RWPE1 (cell line): ENCODE data around the gene VPS26C.
A peak's percentile ranks its signal among the peaks of the same experiment; 100 is the strongest.
"Not testable (repeated sequence)": the region's sequence is repeated elsewhere in the genome, so short reads cannot be mapped to it uniquely, and the experiment has no call there.

ENCODE experiments used
- CTCF ChIA-PET: fragments of 350-600 bp; sonication (Branson Sonifier 250); formaldehyde crosslinking; extraction: SDS; loops from one replicate; lab custom pipeline; 2021; lab: Yijun Ruan, JAX
- POLR2A ChIA-PET: fragments of 400-600 bp; formaldehyde crosslinking; extraction: SDS; loops from one replicate; lab custom pipeline; 2020; ENCODE audit warnings: antibody characterized with exemption; ENCODE audit not compliant: low non-redundant PET; lab: Yijun Ruan, JAX
- DNase-seq: peaks from one replicate; pipeline ENCODE4 v3.0.0; 2012; ENCODE audit warnings: low spot score
- H3K27ac ChIP-seq: fragments of 450-650 bp; 2 replicates; pipeline ENCODE4 v1.5.1; 2017
- TF ChIP-seq, protein P1 (sequence below): fragments of 450-650 bp; conservative IDR thresholded peaks from 2 replicates; pipeline ENCODE4 v1.5.1; 2017; ENCODE audit warnings: low read depth, mild to moderate bottlenecking

VPS26C gene

DNA sequence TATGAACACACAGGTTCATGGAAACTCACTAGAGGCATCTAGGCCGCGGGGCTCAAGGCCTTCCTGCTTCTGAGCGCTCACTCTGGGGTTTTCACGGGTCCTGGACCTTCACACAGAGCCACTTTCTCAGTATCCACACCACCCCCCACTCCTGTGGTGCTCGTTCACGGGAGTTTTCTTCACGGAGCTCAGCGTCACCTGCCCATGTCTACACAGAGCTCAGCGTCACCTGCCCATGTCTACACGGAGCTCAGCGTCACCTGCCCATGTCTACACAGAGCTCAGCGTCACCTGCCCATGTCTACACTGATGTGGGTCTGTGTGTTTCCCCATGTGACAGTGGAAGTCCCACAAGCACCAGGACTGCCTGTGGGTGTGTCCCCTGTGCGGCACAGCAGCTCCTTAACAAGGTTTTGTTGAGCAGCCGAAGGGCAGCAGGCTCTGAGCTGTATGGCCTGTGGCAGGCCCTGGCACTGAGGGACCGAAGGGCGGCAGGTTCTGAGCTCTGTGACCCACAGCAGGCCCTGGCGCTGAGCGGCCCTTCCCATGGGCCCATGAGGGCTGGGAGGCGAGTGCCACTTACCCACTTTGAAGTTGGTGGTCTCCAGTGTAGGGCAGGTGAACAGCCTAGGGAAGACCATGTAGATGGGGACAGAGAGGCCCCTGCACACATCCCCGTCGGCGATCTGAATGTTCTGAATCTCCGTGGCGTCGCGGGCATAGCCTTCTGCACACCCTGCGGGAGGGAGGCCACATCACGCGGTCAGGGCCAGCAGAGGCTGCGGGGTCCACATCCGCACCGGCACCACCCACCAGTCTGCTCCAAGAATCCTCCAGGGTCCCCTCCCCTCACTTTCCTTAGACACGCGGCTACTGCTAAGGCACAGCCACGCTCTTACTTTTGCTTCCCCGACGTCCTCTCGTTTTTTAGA, 39.8 kb downstream of the VPS26C start:
- no peak overlapping the region for H3K27ac ChIP-seq
- TF ChIP-seq, protein P1, sequence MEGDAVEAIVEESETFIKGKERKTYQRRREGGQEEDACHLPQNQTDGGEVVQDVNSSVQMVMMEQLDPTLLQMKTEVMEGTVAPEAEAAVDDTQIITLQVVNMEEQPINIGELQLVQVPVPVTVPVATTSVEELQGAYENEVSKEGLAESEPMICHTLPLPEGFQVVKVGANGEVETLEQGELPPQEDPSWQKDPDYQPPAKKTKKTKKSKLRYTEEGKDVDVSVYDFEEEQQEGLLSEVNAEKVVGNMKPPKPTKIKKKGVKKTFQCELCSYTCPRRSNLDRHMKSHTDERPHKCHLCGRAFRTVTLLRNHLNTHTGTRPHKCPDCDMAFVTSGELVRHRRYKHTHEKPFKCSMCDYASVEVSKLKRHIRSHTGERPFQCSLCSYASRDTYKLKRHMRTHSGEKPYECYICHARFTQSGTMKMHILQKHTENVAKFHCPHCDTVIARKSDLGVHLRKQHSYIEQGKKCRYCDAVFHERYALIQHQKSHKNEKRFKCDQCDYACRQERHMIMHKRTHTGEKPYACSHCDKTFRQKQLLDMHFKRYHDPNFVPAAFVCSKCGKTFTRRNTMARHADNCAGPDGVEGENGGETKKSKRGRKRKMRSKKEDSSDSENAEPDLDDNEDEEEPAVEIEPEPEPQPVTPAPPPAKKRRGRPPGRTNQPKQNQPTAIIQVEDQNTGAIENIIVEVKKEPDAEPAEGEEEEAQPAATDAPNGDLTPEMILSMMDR: no peak
- DNase-seq: no peak
- ChIA-PET CTCF (no interaction called here), POLR2A (no interaction called here)

DNA sequence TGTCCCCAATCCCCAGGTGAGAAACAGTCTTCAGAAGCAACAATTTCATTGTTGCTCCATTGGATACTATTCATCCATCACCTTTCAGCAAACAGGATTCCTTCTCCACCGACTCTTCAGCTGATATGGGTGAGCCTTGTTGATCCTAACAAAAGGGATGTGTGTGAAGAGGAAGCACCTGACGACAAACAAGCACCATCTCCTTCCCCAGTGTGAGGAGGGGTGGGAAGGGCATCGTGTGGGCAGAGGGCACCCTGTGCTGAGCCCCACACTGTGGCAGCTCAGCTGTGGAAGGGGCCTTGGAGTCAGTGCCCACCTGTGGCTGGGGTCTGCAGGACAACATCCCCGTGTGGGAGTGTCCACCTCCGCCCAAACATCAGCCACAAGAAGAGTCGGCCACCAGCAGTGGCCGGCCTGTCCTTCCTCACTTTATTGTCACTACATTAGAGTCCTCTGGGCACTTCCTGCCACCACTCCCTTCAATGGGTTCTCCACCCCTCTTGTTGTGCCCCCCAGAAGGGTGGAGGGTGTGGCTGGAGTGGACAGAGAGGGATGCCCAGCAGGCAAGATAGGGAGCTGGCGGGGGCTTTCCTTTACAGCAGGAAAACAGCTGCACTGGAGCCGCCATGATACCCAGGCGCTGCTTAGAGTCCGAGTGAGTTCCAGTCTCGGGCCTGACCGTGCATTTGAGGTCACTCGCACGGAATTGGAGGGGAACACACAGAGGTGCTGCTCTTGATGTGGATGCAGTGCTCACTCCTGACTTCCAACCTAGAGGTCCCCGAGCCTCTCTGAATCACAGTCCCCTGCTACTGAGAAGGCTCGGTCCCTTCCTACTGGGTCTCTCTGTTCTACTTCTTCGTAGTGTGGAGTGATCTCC, 40.9 kb downstream of the VPS26C start:
- CTCF ChIA-PET: no interaction called here
- TF ChIP-seq, protein P1: no peak
- no peak overlapping the region for H3K27ac ChIP-seq
- POLR2A ChIA-PET: no interaction called here
- no peak for DNase-seq

DNA sequence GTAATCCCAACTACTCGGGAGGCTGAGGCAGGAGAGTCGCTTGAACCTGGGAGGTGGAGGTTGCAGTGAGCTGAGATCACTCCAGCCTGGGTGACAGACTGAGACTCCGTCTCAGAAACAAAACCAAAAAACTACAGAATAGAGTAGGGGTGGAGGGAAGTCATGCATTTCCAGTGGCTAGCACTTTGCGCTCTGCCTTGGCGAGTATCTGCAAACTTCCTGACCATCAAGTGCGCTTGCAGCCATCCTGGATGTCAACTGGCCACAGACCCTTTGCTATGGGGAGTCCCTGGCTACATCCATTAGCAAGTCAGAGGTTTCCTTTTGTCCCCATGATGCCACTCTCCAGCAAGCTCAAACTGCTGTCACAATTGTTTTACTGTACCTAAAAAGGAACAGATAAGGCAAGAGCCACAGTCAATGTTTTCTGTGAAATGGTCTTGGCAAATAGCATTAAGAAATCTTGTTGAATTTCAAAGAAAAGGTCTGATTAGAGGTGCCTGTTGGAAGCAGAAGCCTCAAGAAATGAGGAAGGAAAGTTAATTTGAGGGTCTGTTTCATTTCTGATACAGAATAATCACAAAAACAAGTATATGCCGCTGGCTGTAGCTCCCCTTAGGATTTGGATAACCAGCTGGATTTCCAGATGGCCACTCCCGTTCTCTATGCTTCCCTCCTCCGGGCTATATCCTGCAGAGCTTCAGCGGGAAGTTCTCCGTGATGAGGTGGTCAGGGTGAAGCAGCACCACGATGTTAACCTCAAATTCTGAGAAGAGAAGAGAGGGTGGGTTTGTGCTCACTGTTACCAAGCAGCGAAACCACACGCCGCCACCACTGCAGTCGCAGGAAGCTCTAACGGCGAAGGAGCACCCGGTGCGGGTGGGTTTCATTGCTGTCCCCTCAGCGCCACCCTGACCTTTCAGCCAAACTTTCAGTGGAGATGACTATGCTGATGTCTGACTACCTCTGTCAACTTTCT, 42.0 kb downstream of the VPS26C start:
- CTCF ChIA-PET: no interaction called here
- H3K27ac ChIP-seq: no peak overlapping the region
- TF ChIP-seq, protein P1: no peak
- POLR2A ChIA-PET: no interaction called here
- no peak for DNase-seq

DNA sequence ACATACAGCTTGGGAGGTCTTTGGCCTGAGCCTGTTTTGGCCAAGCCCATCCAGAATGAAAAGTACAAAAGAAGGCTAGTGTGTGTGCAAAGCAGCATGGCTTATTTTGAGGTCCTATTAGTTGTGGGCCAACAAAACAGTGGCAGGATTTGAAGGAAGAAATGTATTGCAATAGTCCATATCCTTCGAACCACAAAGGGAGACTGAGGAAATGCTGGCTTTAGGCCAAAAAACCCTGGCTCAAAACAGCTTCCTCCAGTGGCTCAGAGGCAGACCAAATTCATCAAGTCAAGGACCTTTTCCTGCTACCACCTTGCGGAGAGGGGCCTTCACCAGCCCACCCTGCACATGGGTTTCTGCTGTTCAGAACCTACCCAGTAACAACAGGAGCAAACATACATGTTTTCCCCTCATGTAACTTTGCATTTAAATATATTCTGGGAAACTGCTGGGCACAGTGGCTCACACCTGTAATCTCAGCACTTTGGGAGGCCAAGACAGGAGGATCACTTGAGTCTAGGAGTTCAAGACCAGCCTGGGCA, 43.3 kb downstream of the VPS26C start:
- TF ChIP-seq, protein P1: no peak
- CTCF ChIA-PET: no interaction called here
- H3K27ac ChIP-seq: no peak overlapping the region
- POLR2A ChIA-PET: no interaction called here
- DNase-seq: no peak

DNA sequence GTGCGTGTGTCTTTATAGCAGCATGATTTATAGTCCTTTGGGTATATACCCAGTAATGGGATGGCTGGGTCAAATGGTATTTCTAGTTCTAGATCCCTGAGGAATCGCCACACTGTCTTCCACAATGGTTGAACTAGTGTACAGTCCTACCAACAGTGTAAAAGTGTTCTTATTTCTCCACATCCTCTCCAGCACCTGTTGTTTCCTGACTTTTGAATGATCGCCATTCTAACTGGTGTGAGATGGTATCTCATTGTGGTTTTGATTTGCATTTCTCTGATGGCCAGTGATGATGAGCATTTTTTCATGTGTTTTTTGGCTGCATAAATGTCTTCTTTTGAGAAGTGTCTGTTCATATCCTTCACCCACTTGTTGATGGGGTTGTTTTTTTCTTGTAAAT, 44.9 kb downstream of the VPS26C start:
- DNase-seq, POLR2A ChIA-PET, H3K27ac ChIP-seq, CTCF ChIA-PET: not testable (repeated sequence)

DNA sequence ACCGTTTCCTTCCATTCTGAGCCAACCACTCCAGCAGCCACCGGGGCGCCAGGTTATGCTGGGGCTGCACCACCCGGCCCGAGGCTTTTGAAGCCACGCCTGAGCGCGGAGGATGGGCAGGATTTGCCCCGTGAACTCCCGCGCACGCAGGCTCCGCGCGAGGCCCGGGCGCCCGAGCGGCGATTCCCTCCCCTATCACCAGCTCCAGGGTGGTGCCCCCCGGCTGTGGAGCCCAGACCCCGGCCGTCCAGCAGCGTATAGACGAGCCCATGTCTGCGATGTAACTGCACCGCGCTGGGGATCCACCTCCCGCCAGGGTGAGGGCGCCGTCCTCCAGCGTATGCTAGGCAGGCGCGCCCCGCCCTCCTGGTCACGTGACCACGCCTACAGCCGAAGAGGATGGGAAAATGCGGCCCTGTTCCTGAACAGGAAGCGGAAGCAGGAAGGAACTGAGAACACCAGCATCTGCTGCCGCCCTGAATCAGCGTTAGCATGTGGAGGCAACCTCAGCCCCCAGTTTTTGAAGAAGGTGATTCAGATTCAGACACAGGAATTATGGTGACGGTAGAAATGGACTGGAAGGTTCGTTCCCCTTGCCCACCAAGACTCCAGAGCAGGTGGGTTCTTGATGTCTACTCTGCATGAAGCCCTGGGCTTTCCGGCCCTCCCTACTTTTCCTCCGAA, 46.0 kb downstream of the VPS26C start:
- ChIA-PET POLR2A (no interaction called here), CTCF (interaction anchor here (0.6 to 1.3 kb wide), 4 partner anchors 13 to 390 kb away, joined by 3 to 4 read pairs (median 3); no protein-coding TSS in a partner anchor)
- H3K27ac ChIP-seq: peak overlapping the region; percentile 85
- TF ChIP-seq, protein P1: peak; percentile 58
- peak; percentile 90 for DNase-seq
